ENCODE results near the gene MZF1.
A peak's percentile ranks its signal among the peaks of the same experiment; 100 is the strongest.

Gene MZF1

GRCh38 chr19:58535857-58536256 is 37.3 kb downstream of the MZF1 start:
- DNase-seq (ENCODE audit: low spot score), result no peak
- TF ChIP-seq, protein P1, sequence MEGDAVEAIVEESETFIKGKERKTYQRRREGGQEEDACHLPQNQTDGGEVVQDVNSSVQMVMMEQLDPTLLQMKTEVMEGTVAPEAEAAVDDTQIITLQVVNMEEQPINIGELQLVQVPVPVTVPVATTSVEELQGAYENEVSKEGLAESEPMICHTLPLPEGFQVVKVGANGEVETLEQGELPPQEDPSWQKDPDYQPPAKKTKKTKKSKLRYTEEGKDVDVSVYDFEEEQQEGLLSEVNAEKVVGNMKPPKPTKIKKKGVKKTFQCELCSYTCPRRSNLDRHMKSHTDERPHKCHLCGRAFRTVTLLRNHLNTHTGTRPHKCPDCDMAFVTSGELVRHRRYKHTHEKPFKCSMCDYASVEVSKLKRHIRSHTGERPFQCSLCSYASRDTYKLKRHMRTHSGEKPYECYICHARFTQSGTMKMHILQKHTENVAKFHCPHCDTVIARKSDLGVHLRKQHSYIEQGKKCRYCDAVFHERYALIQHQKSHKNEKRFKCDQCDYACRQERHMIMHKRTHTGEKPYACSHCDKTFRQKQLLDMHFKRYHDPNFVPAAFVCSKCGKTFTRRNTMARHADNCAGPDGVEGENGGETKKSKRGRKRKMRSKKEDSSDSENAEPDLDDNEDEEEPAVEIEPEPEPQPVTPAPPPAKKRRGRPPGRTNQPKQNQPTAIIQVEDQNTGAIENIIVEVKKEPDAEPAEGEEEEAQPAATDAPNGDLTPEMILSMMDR (IDR thresholded peaks at IDR 0.05; ENCODE audit: extremely low read depth, missing control alignments), result no peak

GRCh38 chr19:58531034-58531840 is 41.9 kb downstream of the MZF1 start:
- DNase-seq (ENCODE audit: low spot score), result no peak
- TF ChIP-seq, protein P1 (IDR thresholded peaks at IDR 0.05; ENCODE audit: extremely low read depth, missing control alignments), result no peak

GRCh38 chr19:58529405-58529804 is 43.7 kb downstream of the MZF1 start:
- DNase-seq (ENCODE audit: low spot score), result no peak
- TF ChIP-seq, protein P1 (IDR thresholded peaks at IDR 0.05; ENCODE audit: extremely low read depth, missing control alignments), result no peak

- TF ChIP-seq, protein P1 (IDR thresholded peaks at IDR 0.05; ENCODE audit: extremely low read depth, missing control alignments), result no peak
- DNase-seq (ENCODE audit: low spot score), result no peak
Observed at GRCh38 chr19:58522709-58523108, 50.4 kb downstream of the MZF1 start.

GRCh38 chr19:58521651-58522050 is 51.5 kb downstream of the MZF1 start:
- DNase-seq (ENCODE audit: low spot score), result no peak
- TF ChIP-seq, protein P1 (IDR thresholded peaks at IDR 0.05; ENCODE audit: extremely low read depth, missing control alignments), result no peak

DNA sequence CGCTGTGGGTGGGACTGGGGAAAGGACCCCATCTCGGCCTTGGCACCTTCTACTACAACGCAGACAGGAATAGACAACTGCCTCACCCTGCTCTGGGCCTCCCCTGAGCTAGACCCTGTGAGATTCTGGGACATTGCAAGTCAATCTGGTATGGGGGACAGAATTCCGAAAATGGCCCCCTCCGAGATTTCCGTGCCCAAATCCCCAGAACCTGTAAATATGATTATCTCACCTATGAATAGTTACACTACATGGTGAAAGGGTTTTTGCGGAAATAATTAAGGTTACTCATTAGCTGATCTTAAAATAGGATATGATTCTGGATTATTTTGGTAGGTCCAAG is 52.9 kb downstream of the MZF1 start:
- DNase-seq (ENCODE audit: low spot score), result no peak
- TF ChIP-seq, protein P1 (IDR thresholded peaks at IDR 0.05; ENCODE audit: extremely low read depth, missing control alignments), result no peak

DNA sequence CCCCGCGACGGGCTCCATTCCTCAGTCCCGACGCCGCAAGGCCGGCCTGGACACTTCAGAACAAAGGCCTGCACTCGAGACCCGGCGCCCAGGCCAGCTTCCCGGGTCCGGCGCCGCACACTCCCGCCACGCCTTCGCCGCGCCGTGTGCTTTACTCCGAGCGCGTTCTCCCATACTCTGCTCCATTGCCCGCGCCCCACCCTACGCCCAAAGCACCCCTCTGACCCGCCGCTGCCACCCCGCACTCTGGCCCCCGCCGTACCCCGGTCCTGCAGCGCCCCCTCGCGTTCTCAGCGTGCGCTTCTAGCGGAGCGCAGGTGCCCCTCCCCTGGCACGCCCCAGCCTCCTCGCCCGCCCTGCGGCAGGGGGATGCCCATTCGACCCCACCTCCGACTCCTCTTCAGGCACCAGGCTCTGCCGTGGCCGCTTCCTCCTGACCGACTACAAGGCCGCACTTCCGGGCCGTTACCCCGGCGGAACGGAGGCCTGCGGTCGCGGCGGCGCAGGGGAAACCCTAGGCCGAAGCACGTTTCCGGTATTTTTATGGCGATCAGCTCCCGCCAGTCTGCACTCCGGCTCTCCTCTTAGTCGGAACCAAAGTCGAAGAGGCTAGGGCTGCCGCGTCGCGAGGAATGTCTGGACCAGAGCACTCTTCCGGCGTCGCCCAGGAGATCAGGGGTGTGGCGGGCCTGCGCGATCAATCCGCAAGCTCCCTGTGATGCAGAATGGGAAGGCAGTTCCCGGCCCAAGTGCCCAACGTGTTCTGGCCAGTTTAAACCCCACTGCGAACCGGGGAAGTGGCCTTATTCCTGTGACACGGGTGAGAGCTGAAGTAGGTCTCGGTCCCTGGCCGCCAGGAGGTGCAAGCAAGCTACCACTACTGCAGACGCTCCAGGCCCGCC is 53.5 kb downstream of the MZF1 start, which contains the start of gene ZBTB45:
Gene ZBTB45 (minus strand): TSS at position 456 of the 902 bp plus-strand sequence. CDS start 2,137 bp downstream, outside the sequence.
- TF ChIP-seq, protein P1 (IDR thresholded peaks at IDR 0.05; ENCODE audit: extremely low read depth, missing control alignments), result peak; percentile 79
- peak; percentile 91 for DNase-seq (ENCODE audit: low spot score)
